Adrenal gland (tissue), 5 donors: Measurements from ENCODE around the gene HEXIM2.

Experiments
- CTCF ChIP-seq, 6 experiments: fragments of 450-650 bp in 4 of 6; fragments of 200-600 bp in 2 of 6; sonication (generic) in 1 of 6; IDR thresholded peaks; 1 replicate in 5 of 6; 2 replicates in 1 of 6; pipeline versions ENCODE4 v1.5.1 to v1.8.0; 2016 to 2021; ENCODE audit warnings: antibody characterized with exemption in 6 of 6, mild to moderate bottlenecking in 2 of 6, moderate library complexity in 1 of 6
- POLR2A ChIP-seq, 2 donors: fragments of 450-650 bp; IDR thresholded peaks; one replicate each; pipeline ENCODE4 v1.6.1; 2017; ENCODE audit warnings: antibody characterized with exemption in 2 of 2, mild to moderate bottlenecking in 2 of 2, moderate library complexity in 1 of 2
- donor health status: DM: no; HTN: no; CAD: no.

- no peak for TF ChIP-seq CTCF (IDR thresholded peaks at IDR 0.05)
- TF ChIP-seq POLR2A (IDR thresholded peaks at IDR 0.05) = no peak
These were observed 25.5 kb upstream of the HEXIM2 start for GRCh38 chr17:45135978-45136791.
